Measurements from ENCODE around the gene ABCC8.

ABCC8 gene

GRCh38 chr11:17423533-17424310, 52.9 kb downstream of the ABCC8 start:
- H3K4me3 ChIP-seq (ENCODE audit: low read length): no peak overlapping the region
- no peak for TF ChIP-seq CTCF (conservative IDR thresholded peaks at IDR 0.05; ENCODE audit: low read length)
- DNase-seq (ENCODE audit: low read depth): no peak

GRCh38 chr11:17421781-17422180, 54.9 kb downstream of the ABCC8 start:
- H3K4me3 ChIP-seq (ENCODE audit: low read length): no peak overlapping the region
- DNase-seq (ENCODE audit: low read depth): no peak
- no peak for TF ChIP-seq CTCF (conservative IDR thresholded peaks at IDR 0.05; ENCODE audit: low read length)

- no peak overlapping the region for H3K4me3 ChIP-seq (ENCODE audit: low read length)
- no peak for DNase-seq (ENCODE audit: low read depth)
- TF ChIP-seq CTCF (conservative IDR thresholded peaks at IDR 0.05; ENCODE audit: low read length): no peak
These were observed 58.1 kb downstream of the ABCC8 start for GRCh38 chr11:17418444-17419081.

- no peak for DNase-seq (ENCODE audit: low read depth)
- no peak for TF ChIP-seq CTCF (conservative IDR thresholded peaks at IDR 0.05; ENCODE audit: low read length)
- H3K4me3 ChIP-seq (ENCODE audit: low read length): no peak overlapping the region
These were observed 60.2 kb downstream of the ABCC8 start for GRCh38 chr11:17416492-17416891.

- no peak for TF ChIP-seq CTCF (conservative IDR thresholded peaks at IDR 0.05; ENCODE audit: low read length)
- H3K4me3 ChIP-seq (ENCODE audit: low read length): no peak overlapping the region
- DNase-seq (ENCODE audit: low read depth): no peak
These were observed 61.0 kb downstream of the ABCC8 start for GRCh38 chr11:17415523-17416104.

GRCh38 chr11:17414992-17415391, 61.7 kb downstream of the ABCC8 start:
- DNase-seq (ENCODE audit: low read depth): no peak
- TF ChIP-seq CTCF (conservative IDR thresholded peaks at IDR 0.05; ENCODE audit: low read length): no peak
- no peak overlapping the region for H3K4me3 ChIP-seq (ENCODE audit: low read length)

Measured in AG10803 (cell line).